Aorta (tissue), 5 donors: ENCODE measurements around the gene NMD3. TPM values are rescaled to one million over a fixed set of nuclear protein-coding genes. Genes with fewer than 3 reads are reported as not detected.

Experiments used
- ATAC-seq: fragments of 200-7000 bp; cut with Tn5 transposase; one replicate; pipeline ENCODE4 v1.9.1; 2022; ENCODE audit warnings: moderate library complexity; ENCODE audit not compliant: low FRiP score
- DNase-seq, 2 donors: peaks; one replicate each; pipeline ENCODE4 v3.0.0-alpha.2; 2020
- H3K27ac ChIP-seq, 2 donors: one replicate each; pipeline ENCODE4 v1.5.1; 2013; ENCODE audit warnings: low read length in 2 of 2, mild to moderate bottlenecking in 2 of 2, moderate library complexity in 2 of 2, control low read depth in 1 of 2, inconsistent platforms in 1 of 2, low read depth in 1 of 2
- H3K27me3 ChIP-seq, 2 donors: one replicate each; pipeline ENCODE4 v1.6.1; 2013; ENCODE audit warnings: control low read depth in 1 of 2, low read length in 1 of 2, mild to moderate bottlenecking in 1 of 2, moderate library complexity in 1 of 2; ENCODE audit not compliant: insufficient read depth in 2 of 2, control insufficient read depth in 1 of 2
- H3K36me3 ChIP-seq, 2 donors: one replicate each; pipeline ENCODE4 v1.6.1; 2013; ENCODE audit warnings: control low read depth in 1 of 2, low read length in 1 of 2, mild to moderate bottlenecking in 1 of 2; ENCODE audit not compliant: insufficient read depth in 2 of 2, control insufficient read depth in 1 of 2
- H3K4me1 ChIP-seq, 2 donors: one replicate each; pipeline ENCODE4 v1.6.1; 2013; ENCODE audit warnings: low read length in 2 of 2, control low read depth in 1 of 2, mild to moderate bottlenecking in 1 of 2, moderate library complexity in 1 of 2; ENCODE audit not compliant: insufficient read depth in 2 of 2, control insufficient read depth in 1 of 2
- H3K4me3 ChIP-seq, 2 donors: one replicate each; pipeline ENCODE4 v1.5.1; 2013; ENCODE audit warnings: low read length in 2 of 2, control low read depth in 1 of 2, mild to moderate bottlenecking in 1 of 2
- H3K9me3 ChIP-seq: one replicate; pipeline ENCODE4 v1.6.1; 2013; ENCODE audit warnings: mild to moderate bottlenecking, low read length; ENCODE audit not compliant: control insufficient read depth
- WGBS, 2 donors: extraction: QIAGEN DNeasy Blood & Tissue Kit; methylation state at CpG; one replicate each; pipeline ENCODE4 v1.1.7; 2013; 5-methylcytosine and 5-hydroxymethylcytosine counted together
- intact Hi-C, 2 donors: fragments of 100-400 bp; cut with DNase I; formaldehyde crosslinking; loops; one replicate each; pipeline versions ENCODE4 v1.14.2 to v1.15.0; 2022
- polyA plus RNA-seq, 2 donors: library from polyadenylated mRNA; stranded (reverse); fragments of 200-250 nt; gene quantifications; one replicate each; pipeline ENCODE4 v1.2.3, GENCODE V29; 2013
- total RNA-seq, 2 donors: library from RNA; stranded (reverse); fragmentation: NEBNext Ultra II Directional; extraction: Animal tissue kit (Norgen Biotek cat#: 25700); gene quantifications; one replicate each; pipeline ENCODE4 v1.2.1, GENCODE V29; 2021
- donor health status: healthy with polysubstance abuse.
- donor health status: Bipolar disorder and iron deficiency.
- donor health status: DM: no; HTN: no; CAD: no.
- donor health status: DM: no; HTN: no; CAD: no.
- donor health status: DM: yes; HTN: yes; CAD: no.

NMD3 gene
- total and polyA plus RNA-seq, 4 donors: 37.9 to 56.5 (median 46.2) TPM

- no peak overlapping the region for H3K4me3 ChIP-seq
- no peaks in the 10 kb centered on the region for H3K27me3 ChIP-seq
- intact Hi-C loops: no loop called here
- DNase-seq (no peak), ATAC-seq (no peak)
- H3K9me3 ChIP-seq: no peaks in the 10 kb centered on the region
- WGBS, 2 donors: 92% methylated on average over 3 of the region's 3 CpGs
- no peaks in the 10 kb centered on the region for H3K36me3 ChIP-seq
- no peak overlapping the region for H3K27ac ChIP-seq
- no peaks in the 10 kb centered on the region for H3K4me1 ChIP-seq
These were observed 21.2 kb upstream of the NMD3 start for GRCh38 chr3:161199926-161200325.

DNA sequence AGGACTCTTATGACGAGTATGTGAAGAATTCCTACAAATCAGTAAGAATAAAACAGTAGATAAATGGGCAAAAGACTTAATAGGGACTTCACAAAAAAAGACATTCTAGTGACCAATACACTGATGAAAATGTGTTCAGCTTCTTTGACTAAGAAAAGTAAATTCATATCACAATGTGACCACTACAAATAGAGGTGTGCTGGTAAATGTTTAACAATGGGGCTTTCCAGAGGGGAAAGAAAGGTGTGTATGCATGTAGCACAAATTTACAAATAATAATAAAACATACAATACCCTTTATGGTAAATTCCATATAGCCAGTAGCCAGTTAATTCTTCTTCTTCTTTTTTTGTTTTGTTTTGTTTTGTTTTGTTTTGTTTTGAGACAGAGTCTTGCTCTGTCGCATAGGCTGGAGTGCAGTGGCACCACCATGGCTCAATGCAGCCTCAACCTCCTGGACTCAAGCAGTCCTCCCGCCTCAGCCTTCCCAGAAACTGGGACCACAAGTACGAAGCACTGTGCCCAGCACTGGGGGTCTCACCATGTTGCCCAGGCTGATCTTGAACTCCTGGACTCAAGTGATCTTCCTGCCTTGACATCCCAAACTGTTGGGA, 17.5 kb upstream of the NMD3 start:
- Histone ChIP-seq H3K27me3 (no peaks in the 10 kb centered on the region), H3K27ac (no peak overlapping the region), H3K4me3 (no peak overlapping the region), H3K4me1 (no peaks in the 10 kb centered on the region), H3K36me3 (no peaks in the 10 kb centered on the region), H3K9me3 (no peaks in the 10 kb centered on the region)
- ATAC-seq: no peak
- intact Hi-C loops: no loop called here
- 93 to 96% methylated on average over 4 of the region's 4 CpGs for WGBS, 2 donors
- no peak for DNase-seq

- H3K36me3 ChIP-seq: no peaks in the 10 kb centered on the region
- H3K27ac ChIP-seq: no peak overlapping the region
- no peaks in the 10 kb centered on the region for H3K4me1 ChIP-seq
- ATAC-seq (no peak), DNase-seq (no peak)
- intact Hi-C loops: no loop called here
- 85 to 96% methylated on average over 4 of the region's 4 CpGs for WGBS, 2 donors
- no peaks in the 10 kb centered on the region for H3K27me3 ChIP-seq
- H3K9me3 ChIP-seq: no peaks in the 10 kb centered on the region
- no peak overlapping the region for H3K4me3 ChIP-seq
These were observed 12.2 kb upstream of the NMD3 start for GRCh38 chr3:161208931-161209330.

- intact Hi-C loops: loop anchor here in 1 of 2 donors (10.0 kb wide), 1 partner anchor 107 kb away; the partner anchor contains the start of gene B3GALNT1
- no peaks in the 10 kb centered on the region for H3K4me1 ChIP-seq
- H3K27ac ChIP-seq: no peak overlapping the region
- H3K36me3 ChIP-seq: no peaks in the 10 kb centered on the region
- no peak overlapping the region for H3K4me3 ChIP-seq
- no peaks in the 10 kb centered on the region for H3K27me3 ChIP-seq
- no peak for ATAC-seq
- DNase-seq: no peak
- no peaks in the 10 kb centered on the region for H3K9me3 ChIP-seq
- 70 to 76% methylated on average over 3 of the region's 3 CpGs for WGBS, 2 donors
These were observed 8.8 kb upstream of the NMD3 start for GRCh38 chr3:161212171-161212771.

- DNase-seq: no peak
- ATAC-seq: no peak
- no peak overlapping the region for H3K27ac ChIP-seq
- no peaks in the 10 kb centered on the region for H3K9me3 ChIP-seq
- no peaks in the 10 kb centered on the region for H3K4me1 ChIP-seq
- no peaks in the 10 kb centered on the region for H3K27me3 ChIP-seq
- no peak overlapping the region for H3K4me3 ChIP-seq
- intact Hi-C loops: loop anchor here in 1 of 2 donors (10.0 kb wide), 1 partner anchor 108 kb away; the partner anchor contains the start of gene B3GALNT1
- H3K36me3 ChIP-seq: no peaks in the 10 kb centered on the region
These were observed 8.2 kb upstream of the NMD3 start for GRCh38 chr3:161212906-161213305.

- H3K9me3 ChIP-seq: no peaks in the 10 kb centered on the region
- intact Hi-C loops: loop anchor here in 1 of 2 donors (10.0 kb wide), 1 partner anchor 109 kb away; the partner anchor contains the start of gene B3GALNT1
These were observed 7.5 kb upstream of the NMD3 start for GRCh38 chr3:161213644-161214043.

GRCh38 chr3:161215185-161215584, 5.9 kb upstream of the NMD3 start:
- intact Hi-C loops: loop anchor here in 1 of 2 donors (10.0 kb wide), 1 partner anchor 110 kb away; the partner anchor contains the start of gene B3GALNT1
- 95 to 100% methylated on average over 3 to 4 of the region's 4 CpGs for WGBS, 2 donors
- no peak for ATAC-seq

More at GRCh38 chr3:161213644-161214043, 7.5 kb upstream of the NMD3 start:
- Histone ChIP-seq H3K4me3 (no peak overlapping the region), H3K36me3 (no peaks in the 10 kb centered on the region), H3K4me1 (no peaks in the 10 kb centered on the region), H3K27me3 (no peaks in the 10 kb centered on the region), H3K27ac (no peak overlapping the region)
- no peak for ATAC-seq
- WGBS, 2 donors: 64 to 71% methylated on average over 4 of the region's 4 CpGs
- DNase-seq: no peak

GRCh38 chr3:161217496-161217895, 3.6 kb upstream of the NMD3 start:
- ATAC-seq (no peak), DNase-seq (no peak)
- Histone ChIP-seq H3K36me3 (no peaks in the 10 kb centered on the region), H3K27me3 (no peaks in the 10 kb centered on the region), H3K9me3 (no peaks in the 10 kb centered on the region), H3K4me3 (no peak overlapping the region), H3K27ac (no peak overlapping the region), H3K4me1 (no peaks in the 10 kb centered on the region)
- 83 to 84% methylated on average over 5 of the region's 5 CpGs for WGBS, 2 donors
- intact Hi-C loops: loop anchor here in 1 of 2 donors (10.0 kb wide), 1 partner anchor 113 kb away; the partner anchor contains the start of gene B3GALNT1

More at GRCh38 chr3:161215185-161215584, 5.9 kb upstream of the NMD3 start:
- Histone ChIP-seq H3K27ac (no peak overlapping the region), H3K4me1 (no peaks in the 10 kb centered on the region), H3K36me3 (no peaks in the 10 kb centered on the region), H3K27me3 (no peaks in the 10 kb centered on the region), H3K4me3 (no peak overlapping the region), H3K9me3 (no peaks in the 10 kb centered on the region)
- no peak for DNase-seq

DNA sequence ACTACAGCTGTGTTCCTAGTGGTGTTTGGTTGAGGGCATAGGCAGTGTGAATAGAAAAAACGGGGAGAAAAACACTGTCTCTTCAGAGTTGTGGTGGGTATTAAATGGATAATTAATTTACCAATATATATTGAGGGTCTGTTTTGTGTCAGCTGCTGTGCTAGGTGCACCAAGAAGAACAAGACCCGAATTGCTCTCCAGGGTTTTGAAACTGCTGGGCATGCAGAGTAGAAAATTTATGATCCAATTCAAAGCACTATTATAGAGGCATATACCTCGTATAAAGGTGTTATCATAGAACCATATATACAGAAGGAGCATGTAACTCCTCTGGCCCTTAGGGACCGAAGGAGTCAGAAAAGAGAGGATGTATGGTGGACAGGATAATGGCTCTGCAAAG, 1.6 kb upstream of the NMD3 start:
- Histone ChIP-seq H3K4me1 (no peaks in the 10 kb centered on the region), H3K27me3 (no peaks in the 10 kb centered on the region), H3K4me3 (no peak overlapping the region), H3K36me3 (no peaks in the 10 kb centered on the region), H3K9me3 (no peaks in the 10 kb centered on the region), H3K27ac (no peak overlapping the region)
- intact Hi-C loops: loop anchor here in 1 of 2 donors (10.0 kb wide), 1 partner anchor 115 kb away; the partner anchor contains the start of gene B3GALNT1
- DNase-seq (no peak), ATAC-seq (no peak)
- WGBS, 2 donors: 94 to 97% methylated on average over 4 of the region's 4 CpGs
